ENCODE data around the gene STX3.

GRCh38 chr11:59766542-59767224, 11.5 kb downstream of the STX3 start:
- no peak for TF ChIP-seq USF2 (IDR thresholded peaks at IDR 0.05; ENCODE audit: low read depth, low read length)
- TF ChIP-seq, protein P1, sequence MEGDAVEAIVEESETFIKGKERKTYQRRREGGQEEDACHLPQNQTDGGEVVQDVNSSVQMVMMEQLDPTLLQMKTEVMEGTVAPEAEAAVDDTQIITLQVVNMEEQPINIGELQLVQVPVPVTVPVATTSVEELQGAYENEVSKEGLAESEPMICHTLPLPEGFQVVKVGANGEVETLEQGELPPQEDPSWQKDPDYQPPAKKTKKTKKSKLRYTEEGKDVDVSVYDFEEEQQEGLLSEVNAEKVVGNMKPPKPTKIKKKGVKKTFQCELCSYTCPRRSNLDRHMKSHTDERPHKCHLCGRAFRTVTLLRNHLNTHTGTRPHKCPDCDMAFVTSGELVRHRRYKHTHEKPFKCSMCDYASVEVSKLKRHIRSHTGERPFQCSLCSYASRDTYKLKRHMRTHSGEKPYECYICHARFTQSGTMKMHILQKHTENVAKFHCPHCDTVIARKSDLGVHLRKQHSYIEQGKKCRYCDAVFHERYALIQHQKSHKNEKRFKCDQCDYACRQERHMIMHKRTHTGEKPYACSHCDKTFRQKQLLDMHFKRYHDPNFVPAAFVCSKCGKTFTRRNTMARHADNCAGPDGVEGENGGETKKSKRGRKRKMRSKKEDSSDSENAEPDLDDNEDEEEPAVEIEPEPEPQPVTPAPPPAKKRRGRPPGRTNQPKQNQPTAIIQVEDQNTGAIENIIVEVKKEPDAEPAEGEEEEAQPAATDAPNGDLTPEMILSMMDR (conservative IDR thresholded peaks at IDR 0.05; ENCODE audit: low read depth, low read length), result no peak
- no peak for TF ChIP-seq POLR2A (IDR thresholded peaks at IDR 0.05; ENCODE audit: low read depth, low read length)
- TF ChIP-seq CEBPB (IDR thresholded peaks at IDR 0.05; ENCODE audit: low read depth, low read length), result no peak
- no peak for TF ChIP-seq RFX5 (IDR thresholded peaks at IDR 0.05; ENCODE audit: low read depth, low read length)
- TF ChIP-seq RAD21 (IDR thresholded peaks at IDR 0.05; ENCODE audit: low read length), result no peak
- no peak for TF ChIP-seq CHD1 (IDR thresholded peaks at IDR 0.05; ENCODE audit: low read depth, low read length)
- TF ChIP-seq MAZ (IDR thresholded peaks at IDR 0.05; ENCODE audit: borderline replicate concordance, low read depth, low read length), result no peak
